NCI-H2171 (cell line): ENCODE measurements around the gene PSD2.
A peak's percentile ranks its signal among the peaks of the same experiment; 100 is the strongest.

ENCODE experiments used
- DNase-seq: peaks from one replicate; lab custom pipeline; 2025; lab: John Stamatoyannopoulos, UW

Gene PSD2

DNA sequence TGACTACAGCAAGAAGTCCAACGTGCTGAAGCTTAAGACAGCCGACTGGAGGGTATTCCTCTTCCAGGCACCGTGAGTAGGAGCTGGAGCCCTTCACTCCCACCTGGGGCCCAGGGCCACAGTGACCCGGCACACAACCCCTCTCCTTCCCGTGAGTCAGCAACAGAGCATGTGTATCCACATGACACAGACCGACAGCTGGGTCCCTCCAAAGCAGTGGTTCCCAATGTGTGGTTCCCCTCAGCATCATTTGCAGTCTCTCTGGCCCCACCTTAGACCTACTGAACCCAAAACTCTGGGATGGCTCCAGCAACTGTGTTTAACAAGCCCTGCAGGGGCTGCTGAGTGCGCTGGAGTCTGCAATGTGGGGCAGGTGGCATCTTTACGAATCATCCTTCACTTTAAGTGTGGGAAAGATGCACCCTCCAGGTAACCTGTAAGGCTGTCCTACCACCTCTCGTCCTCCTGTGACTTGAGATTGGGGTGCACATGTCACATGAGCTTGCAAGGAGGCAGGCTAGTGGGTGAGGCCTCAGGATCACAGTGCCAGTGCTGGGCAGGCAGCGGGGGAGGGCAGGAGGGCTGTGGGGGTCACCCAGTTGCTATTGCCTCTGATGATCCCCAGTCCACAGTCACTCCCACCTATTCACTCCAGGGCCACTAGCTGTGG lies 42.2 kb downstream of the PSD2 start:
- no peak for DNase-seq

DNA sequence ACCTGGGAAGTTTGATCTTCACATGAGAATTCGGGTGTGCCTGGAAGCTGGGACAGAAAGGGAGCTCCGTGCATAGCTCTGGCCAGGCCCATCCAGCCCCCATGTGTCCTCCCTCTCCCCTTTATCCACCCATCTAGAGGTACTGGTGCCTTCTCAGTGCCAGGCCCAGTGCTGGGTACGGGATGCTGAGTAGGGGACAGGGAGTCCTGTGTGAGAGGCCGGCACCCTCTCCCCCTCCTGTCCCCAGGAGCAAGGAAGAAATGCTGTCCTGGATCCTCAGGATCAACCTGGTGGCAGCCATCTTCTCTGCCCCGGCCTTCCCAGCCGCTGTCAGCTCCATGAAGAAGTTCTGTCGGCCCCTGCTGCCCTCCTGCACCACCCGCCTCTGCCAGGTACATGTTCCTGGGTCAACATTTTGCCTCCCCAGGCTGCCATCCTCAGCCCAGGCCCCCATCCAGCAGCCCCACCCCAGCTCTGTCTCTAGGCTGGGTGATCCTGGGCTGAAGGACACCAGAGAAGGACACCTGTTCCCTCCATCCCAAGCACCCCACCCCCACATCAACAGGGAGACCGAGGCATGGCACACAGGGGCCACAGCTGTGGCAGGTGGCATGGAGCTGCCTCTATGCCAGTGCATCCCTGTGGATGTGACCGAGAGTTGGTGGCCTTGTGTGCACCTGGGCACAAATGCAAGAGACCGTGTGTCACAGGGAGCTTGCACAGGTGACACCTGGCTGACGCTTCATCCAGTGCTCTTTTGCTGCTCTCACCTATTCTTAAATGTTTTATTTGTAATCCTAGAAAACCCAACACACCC lies 43.0 kb downstream of the PSD2 start:
- no peak for DNase-seq

DNA sequence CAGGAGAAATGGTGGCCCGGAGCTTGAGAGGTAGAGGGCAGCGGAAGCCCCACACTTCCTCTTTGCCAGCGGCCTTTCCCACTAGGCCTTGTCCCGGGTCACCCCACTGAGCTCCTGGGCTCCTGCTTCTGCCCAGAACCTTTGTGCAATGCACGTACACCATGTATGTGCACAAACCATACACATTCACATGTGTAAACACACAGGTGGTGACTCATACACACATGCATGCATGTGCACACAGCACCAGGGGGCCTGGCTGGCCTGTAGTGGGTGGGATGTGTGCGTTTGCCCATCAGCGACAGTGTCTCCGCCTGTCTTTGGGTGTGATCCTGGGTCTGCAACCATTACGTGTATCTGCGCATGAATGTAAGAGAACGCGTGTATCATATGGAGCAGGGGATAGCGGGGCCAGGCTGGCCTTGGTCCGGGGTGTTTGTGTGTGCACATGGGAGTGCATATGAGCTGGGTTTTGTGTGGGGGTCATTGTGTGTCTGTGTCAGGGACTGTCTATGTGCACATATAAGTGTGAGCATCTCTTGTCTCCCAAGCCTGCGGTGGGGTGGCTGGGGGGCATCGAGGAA lies 43.7 kb downstream of the PSD2 start:
- DNase-seq: no peak

DNA sequence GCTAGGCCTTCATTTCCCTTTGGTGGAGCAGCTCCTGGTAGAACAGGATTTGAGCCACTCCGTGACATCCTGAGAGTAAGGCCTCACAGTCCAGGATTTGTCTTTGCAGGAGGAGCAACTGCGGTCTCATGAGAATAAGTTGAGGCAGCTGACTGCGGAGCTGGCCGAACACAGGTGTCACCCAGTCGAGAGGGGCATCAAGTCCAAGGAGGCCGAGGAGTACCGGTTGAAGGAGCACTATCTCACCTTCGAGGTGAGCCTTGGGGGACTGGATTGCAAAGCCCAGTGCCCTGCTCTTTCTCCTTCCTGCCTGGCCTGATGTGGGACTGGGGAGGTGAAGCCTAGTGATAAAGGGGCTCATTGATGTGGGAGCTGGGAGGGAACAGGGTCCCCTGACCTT lies 44.3 kb downstream of the PSD2 start:
- DNase-seq: no peak

- no peak for DNase-seq
These were observed 45.9 kb downstream of the PSD2 start for GRCh38 chr5:139841549-139841948.

GRCh38 chr5:139842321-139842720 lies 46.7 kb downstream of the PSD2 start:
- no peak for DNase-seq

GRCh38 chr5:139843991-139844390 lies 48.4 kb downstream of the PSD2 start:
- no peak for DNase-seq

DNA sequence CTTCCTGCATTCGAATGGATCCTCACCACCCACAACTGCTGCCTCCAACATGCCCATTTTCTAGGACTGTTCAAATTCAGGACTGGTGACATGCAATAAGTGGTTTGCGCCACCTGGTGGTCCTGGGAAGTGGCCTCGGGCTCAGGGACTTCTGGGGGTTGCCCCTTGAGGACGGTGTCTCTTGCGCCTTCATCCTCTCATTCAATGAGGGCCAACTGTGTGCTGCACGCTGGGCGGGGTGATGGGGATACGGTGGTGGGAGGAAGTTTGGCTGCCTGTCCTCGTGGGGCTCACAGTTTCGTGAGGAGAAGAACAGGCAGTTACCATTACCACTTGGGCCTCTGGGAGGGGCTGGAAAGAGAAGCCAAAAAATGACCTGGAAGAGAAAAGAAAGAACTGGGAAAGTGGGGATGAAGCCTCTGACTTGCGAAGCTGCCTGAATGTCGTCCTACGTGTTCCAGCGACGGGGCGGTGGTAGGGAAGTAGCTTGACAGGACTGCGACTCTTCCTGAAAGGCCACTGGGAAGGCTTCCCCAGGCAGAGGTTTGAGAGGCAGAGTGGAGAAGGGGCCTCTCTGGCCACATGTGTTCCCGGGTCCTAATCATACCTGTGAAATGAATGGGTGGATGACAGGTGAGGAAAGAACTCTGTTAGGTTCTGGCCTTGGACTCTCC lies 49.0 kb downstream of the PSD2 start:
- peak; percentile 17 for DNase-seq

DNA sequence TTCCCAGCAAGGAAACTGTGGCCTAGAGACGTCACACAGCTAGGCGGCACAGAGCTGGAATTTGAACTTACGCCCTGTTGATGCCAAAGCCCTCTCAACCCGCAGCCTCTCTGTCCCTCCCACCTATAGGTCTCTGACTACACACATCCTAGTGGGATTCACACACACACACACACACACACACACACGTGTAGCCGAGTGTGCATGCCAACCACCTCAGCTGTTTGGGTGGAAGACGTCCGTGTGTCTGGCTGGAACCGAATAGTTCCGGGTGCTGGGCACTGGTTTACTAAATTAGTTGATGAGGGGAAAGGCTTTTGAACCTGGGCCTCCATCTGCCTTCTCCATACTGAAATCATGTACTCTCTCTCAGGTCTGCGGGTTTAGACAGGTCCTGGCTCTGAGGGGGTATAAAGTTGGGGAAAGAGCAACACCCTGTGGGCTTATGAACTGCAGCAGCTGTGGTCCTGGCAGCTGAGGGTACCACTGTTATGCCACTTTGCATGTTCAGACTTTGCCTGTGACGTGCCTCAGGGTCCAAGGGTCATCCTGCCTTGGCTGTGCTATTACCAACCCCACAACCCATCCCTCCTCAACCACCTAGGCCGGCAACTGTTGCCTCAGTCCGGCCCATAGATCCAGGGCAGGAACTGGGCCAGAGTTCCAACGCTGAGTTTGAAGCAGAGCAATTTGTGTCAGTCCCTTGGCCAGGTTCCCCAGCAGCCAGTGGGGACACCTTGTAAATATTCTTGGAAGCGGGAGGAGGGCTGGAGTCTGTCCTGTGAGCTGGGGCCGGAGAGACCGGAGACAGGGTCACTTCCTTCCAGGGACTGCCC lies 50.5 kb downstream of the PSD2 start:
- DNase-seq: no peak

DNA sequence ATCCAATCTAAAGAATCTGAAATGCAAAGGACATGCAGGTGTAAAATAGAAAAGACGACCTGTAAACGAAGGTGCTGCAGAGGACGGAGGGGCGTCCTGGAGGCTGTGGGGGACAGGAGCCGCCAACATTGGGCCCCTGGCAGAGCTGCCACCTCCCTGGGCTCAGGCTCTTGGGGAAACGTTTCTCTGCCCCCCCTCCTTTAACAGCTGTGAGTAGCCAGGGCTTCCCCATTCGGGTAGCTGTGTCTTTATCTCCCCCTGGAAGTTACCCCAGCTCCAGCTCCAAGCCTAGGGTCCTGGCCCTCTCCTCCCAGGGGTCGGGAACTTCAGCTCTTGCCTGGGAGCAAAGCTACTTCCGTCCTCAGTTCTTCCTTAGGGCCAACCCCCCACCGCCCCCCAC lies 51.5 kb downstream of the PSD2 start:
- no peak for DNase-seq

DNA sequence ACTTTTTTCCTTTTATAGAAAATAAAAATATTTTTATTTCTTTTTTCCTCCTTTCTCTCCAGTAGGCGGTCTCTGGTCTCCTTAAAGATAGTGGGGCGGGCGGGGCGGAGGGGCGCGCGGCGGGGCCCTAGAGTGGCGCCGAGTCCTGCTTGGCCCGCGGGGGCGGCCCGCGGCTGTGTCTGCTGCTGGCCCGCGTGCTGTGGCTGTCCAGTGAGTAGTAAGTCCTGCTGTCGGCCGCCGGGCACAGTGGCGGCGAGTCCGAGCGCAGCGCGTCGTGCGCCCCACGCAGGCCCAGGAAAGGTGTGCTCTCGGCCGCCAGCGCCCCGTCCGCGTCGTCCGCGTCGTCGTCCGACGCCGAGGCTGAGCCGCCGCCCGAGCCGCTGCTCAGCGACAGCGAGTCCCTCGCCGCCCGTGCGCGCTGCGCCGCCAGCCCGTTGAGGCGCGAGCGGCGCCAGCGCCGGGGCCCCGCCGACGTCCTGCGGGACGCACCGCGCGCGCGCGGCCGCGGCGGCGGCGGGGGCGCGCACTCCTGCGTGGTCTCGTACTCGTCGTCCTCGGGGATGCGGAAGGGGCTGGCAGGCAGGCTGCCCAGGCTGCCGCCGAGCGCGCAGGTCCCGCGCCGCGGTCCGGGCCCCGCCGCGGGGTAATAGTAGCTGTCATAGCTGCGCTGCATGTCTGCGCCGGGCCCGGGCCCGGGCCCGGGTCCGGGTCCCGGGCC lies 52.3 kb downstream of the PSD2 start:
- DNase-seq: no peak

DNA sequence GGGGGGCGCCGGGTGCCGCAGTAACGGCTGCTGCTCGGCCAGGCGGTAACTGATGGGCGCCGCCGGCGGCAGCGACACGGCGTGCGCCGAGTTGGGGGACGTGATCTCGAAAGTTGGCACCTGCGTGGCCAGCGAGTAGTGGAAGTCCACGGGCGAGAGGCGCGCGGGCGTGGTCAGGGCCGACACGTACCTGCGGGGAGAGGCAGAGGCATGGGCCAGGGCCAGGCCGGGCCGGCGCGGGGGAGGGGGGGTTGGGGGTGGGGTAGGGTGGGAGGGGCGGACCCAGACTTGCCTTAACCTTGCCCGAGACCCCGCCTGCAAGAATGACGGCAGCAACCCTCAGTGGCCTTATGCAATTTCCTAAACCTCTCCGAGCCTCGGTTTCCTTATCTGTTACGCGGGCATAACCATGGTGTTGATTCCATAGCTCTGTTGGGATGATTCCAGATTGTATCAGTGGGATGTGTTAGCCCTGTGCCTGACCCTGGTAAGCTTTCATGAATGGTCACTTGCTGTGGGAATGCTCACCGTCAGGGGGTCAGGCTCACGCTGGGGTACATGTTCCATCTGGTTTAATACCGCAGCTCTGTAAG lies 53.0 kb downstream of the PSD2 start:
- DNase-seq: no peak

GRCh38 chr5:139849501-139849900 lies 53.9 kb downstream of the PSD2 start:
- no peak for DNase-seq

- DNase-seq: no peak
These were observed 54.3 kb downstream of the PSD2 start for GRCh38 chr5:139849942-139850341.

DNA sequence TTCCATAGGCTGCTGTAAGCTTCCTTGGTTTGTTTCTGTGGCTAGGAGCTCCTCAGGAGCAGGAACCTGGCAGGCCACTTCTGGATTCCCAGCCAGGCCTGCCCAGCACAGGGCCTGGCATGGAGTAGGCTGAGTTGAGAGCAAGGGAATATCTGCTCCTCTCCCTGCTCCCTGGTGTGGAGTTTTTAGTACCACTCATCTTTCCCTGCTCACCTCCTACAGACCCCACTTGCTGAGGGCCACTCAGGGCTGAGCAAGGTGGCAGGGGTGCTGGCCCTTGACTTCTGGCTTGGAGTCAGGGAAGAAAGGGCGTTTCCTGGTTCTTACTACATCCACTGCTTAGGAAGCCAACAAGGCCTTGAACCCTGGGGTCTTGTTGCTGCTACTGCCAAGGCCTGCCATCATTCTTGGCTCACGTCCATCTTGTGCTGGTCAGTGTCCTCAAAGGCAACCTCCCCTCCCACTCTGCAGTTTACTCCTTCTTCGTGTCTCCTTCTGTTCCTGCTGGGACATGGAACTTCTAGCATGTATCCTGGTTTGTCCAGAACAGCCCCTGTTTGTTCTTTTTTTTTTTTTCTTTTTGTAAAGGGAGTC lies 54.9 kb downstream of the PSD2 start:
- no peak for DNase-seq

GRCh38 chr5:139851558-139851957 lies 56.0 kb downstream of the PSD2 start:
- DNase-seq: no peak

GRCh38 chr5:139852696-139853095 lies 57.1 kb downstream of the PSD2 start:
- DNase-seq: no peak

- DNase-seq: no peak
These were observed 58.5 kb downstream of the PSD2 start for GRCh38 chr5:139854029-139854605.

GRCh38 chr5:139854953-139855352 lies 59.3 kb downstream of the PSD2 start:
- no peak for DNase-seq

DNA sequence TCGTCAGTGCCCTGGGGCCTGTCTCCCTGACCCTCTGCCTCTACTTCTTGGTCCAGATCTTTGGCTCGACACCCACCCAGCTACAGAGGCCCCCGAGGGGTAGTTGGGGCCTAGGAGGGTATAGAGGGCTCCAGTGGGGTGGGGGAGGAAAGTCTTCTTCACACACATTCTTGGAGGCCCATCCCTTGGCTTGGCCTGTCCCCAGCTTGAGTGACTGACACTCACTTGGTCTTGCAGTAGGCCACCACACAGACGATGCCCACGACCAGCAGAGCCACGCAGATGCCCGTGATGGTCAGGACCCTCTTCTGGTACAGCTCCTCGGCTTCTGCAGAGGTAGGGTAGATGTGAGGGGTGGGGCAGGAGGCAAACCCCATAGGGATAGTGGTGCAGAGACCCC lies 59.8 kb downstream of the PSD2 start:
- DNase-seq: no peak
